HG02943 (cell line): Measurements from ENCODE around the gene SEMA3D.

ENCODE experiments used
- ATAC-seq: cut with Tn5 transposase; IDR thresholded peaks from one replicate; pipeline ENCODE4 v1.9.1; 2021; ENCODE audit warnings: mild to moderate bottlenecking, low read depth, moderate library complexity; ENCODE audit not compliant: unreplicated experiment

The SEMA3D gene

DNA sequence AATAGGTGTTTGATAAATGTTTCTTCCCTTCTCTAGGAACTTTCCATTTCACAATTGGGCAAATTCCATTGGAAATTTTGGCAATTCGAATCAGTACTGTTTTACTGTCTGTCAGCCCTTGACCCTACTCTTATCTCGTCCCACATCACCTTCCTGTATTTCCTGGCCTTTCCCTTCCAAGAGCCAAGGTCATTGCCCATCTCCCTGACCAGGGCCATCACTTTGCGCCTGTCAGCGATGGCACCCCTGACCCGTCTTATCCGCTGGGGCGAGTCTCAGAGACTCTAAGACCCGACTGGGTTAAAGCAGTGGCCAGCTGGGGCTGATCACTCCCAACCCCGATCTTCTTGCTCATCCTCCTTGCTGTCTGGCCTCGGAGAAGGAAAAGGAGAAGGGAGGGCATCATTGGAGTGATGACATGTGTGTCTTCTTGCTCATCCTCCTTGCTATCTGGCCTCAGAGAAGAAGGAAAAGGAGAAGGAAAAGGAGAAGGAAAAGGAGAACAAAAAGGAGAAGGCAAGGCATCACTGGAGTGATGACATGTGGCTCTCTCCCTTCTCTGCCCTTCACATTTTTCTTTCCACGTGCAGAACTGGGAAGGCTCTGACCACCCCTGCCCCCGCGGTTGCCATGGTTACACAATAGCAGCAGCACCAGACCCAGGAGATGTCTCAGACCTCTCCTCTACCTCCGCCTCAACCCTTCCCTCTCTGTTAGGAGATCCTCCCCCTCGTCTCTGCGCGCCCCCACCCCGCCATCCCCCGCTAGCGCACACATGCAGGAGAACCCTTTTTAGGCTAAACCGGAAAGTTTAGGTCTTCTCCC is 2.0 kb downstream of the SEMA3D start:
- ATAC-seq, result no peak

GRCh38 chr7:85183296-85183695 is 3.6 kb downstream of the SEMA3D start:
- no peak for ATAC-seq

DNA sequence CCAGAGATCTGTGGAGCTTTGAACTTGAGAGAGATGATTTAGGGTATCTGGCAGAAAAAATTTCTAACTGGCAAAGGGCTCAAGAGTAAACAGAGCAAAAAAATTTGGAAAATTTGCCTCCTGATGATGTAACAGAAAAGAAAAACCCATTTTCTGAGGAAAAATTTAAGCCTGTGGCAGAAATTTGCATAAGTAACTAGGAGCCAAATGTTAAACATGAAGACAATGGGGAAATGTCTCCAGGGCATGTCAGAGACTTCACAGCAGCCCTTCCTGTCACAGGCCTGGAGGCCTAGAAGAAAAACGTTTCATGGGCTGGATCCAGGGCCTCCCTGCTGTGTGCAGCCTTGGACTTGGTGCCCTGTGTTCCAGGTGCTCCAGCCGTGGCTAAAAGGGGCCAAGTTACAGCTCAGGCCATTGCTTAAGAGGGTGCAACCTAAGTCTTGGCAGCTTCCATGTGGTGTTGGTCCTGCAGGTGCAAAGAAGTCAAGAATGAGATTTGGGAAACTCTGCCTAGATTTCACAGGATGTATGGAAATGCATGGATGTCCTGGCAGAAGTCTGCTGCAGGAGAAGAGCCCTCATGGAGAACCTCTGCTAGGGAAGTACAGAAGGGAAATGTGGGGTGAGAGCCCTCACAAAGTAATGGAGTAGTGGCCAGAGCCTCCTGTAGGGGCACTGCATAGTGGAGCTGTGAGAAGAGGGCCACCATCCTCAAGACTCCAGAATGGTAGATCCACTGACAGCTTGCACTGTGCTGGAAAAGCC is 8.1 kb downstream of the SEMA3D start:
- ATAC-seq, result no peak

- no peak for ATAC-seq
These were observed 9.5 kb downstream of the SEMA3D start for GRCh38 chr7:85177316-85177715.

DNA sequence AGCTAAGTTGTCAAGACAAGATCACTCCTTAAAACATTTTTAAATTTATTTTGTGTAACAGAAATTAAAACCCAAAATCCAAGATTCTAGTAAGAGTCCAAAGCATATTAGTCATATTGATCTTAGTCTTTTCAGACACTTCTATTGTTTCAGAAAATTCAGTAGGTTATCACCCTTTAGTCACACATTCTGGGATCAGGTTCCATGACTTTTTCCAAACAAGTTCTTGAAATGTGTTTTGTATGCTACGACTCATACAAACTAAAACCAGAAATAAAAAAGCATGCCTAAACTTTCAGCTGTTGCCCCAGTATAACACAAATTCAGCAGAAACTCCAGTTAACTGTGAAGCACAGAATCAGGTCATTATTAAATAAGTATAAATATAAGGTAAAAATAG is 10.7 kb downstream of the SEMA3D start:
- ATAC-seq, result no peak

DNA sequence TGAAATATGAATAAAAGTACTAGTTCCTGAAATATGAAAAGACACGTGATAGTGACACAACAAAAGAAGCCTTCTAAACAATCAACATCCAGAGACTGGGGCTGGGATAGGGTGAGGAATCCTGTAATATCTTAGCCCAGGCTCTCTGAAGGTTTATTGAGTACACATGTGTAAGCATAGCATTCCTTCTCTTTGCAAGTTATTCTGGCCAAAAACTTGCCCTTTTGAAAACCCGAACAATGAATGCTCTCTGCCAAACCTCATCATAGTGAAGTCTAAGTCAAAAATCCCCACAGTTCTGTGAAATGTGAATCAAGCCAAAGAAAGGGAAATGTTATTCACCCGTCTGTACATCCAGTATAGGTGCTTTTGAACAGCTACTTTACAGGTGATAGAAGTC is 11.6 kb downstream of the SEMA3D start:
- no peak for ATAC-seq

GRCh38 chr7:85172530-85172941 is 14.3 kb downstream of the SEMA3D start:
- ATAC-seq, result no peak

DNA sequence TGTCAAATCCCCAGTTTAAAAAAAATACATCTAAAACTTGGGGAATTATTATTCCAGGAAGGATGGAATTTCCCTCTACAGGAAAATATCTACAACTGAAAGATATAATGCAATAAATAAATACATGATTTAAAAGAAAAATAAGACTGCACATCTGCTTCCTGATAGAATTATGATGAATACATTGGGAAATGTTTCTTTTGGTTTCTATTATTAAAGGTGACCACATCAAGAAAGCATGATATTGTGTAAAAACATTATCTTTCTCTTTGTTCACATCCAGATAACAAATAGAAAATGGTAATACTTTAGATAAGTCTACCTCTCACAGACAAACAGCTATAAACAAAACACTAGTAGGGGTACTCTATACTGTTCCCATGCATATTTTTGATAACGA is 19.2 kb downstream of the SEMA3D start:
- no peak for ATAC-seq

GRCh38 chr7:85165263-85165662 is 21.6 kb downstream of the SEMA3D start:
- no peak for ATAC-seq

- ATAC-seq, result no peak
These were observed 22.5 kb downstream of the SEMA3D start for GRCh38 chr7:85164376-85164775.

DNA sequence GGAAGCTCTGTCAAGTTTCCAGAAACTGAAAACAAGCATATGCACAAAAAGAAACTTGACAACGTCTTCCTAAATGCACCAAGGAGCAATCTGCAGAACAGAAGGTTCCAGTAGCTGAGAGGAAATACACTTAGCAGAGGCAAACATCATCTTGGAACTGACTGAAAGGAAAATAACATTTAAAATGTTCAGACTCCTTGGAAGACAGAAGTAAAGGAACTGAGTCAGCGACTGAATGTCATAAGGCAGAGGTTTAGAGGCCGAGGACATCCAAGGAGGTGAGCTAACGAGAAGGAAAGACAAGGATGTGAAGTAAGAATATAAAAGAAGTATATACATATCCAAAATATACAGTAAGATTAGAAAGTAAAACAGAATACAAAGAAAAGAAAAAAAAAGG is 24.1 kb downstream of the SEMA3D start:
- no peak for ATAC-seq

- peak; percentile 81 for ATAC-seq
These were observed 26.6 kb downstream of the SEMA3D start for GRCh38 chr7:85160223-85160622.

- no peak for ATAC-seq
These were observed 27.9 kb downstream of the SEMA3D start for GRCh38 chr7:85159003-85159402.

- ATAC-seq, result no peak
These were observed 30.1 kb downstream of the SEMA3D start for GRCh38 chr7:85156661-85157208.

- ATAC-seq, result no peak
These were observed 32.4 kb downstream of the SEMA3D start for GRCh38 chr7:85154282-85154937.

- no peak for ATAC-seq
These were observed 33.1 kb downstream of the SEMA3D start for GRCh38 chr7:85153715-85154114.

DNA sequence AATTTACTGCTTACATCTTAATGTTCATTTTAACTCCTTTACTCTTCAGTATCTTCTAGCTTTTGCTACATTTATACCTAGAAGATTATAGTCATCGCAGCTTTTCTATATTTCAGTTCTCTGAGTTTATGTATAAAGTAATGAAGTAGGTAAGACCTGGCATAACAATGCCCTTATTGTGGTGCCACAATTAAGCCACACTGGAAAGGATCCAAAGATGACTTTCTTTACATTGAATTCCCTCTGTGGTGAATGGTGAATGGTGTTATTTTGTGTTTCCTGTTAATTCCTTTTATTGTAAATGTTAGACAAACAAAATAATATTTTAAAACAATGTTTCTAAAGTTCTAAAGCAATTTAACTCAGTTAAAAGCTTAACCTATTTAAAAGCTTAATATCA is 36.2 kb downstream of the SEMA3D start:
- ATAC-seq, result no peak

DNA sequence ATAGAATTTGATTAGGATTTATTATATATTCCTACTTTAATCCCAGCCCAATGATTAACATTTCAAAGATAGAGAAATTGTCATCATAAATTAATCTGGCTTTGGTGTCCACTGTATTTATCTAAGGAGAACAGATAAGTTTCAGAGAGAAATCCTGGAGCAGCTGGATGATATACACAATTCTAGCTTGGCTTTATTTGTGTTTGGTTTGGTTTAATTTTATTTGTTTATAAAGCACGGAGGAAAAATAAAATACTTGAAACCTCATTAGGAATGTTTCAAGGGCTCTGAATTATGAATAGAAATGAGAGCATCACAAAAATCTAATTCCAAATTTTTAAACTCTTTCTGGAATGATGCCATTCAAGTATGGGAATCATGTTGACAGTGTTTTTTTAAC is 42.1 kb downstream of the SEMA3D start:
- no peak for ATAC-seq

GRCh38 chr7:85135977-85136376 is 50.9 kb downstream of the SEMA3D start:
- no peak for ATAC-seq

- ATAC-seq, result no peak
These were observed 53.3 kb downstream of the SEMA3D start for GRCh38 chr7:85133560-85133959.

- no peak for ATAC-seq
These were observed 53.9 kb downstream of the SEMA3D start for GRCh38 chr7:85133006-85133405.
